Activated CD8-positive, alpha-beta memory T cell treated with anti-CD3 and anti-CD28 coated beads, Interleukin-2, amount 50 U/mL, for 24 hours (primary cell): Measurements from ENCODE around the gene CELF2.

Experiments used
- DNase-seq: peaks from one replicate; pipeline ENCODE4 v3.0.0-alpha.2; 2020; ENCODE audit errors: extremely low read depth

The CELF2 gene

DNA sequence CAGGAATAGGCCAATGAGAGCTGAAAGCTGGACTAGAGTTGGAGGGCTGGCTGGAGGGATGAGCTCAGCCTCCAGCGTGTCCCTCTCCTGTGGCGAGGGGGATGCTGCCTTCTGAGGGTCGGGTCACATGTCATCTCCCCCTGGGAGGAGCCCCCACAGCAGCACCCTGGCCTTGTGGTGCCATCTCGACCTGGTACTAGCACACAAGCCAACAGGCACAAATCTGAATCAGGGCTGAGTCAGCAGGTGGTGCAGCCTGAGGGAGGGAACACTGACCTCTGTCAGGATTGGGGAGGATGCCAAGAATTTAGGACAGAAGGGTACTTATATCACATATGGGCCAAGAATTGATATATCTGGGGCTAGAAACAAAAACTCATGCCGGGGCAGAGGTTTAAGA lies 280.4 kb downstream of the CELF2 start:
- DNase-seq, result no peak

GRCh38 chr10:11299125-11299524 lies 281.5 kb downstream of the CELF2 start:
- DNase-seq, result no peak

- no peak for DNase-seq
Observed at GRCh38 chr10:11300026-11300425, 282.4 kb downstream of the CELF2 start.

DNA sequence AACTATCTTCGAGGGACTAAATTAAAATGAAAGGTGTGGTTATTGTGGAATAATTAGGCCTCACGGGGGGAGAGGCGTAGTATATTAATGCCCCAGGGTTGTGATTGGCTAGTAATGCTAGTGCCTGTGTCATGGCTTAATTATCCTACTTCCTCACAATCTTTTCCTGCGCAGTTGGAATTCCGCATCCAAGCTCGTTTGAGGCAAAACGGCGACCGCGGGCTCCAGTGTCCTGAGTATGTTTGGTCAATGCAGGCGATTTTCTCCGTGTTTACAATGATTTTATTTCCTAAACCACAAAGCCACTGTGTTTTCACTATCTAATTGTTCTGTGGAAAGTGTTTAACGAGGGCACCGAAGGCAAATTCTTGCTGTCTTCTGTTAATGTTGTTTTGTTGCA lies 282.9 kb downstream of the CELF2 start:
- DNase-seq, result no peak

DNA sequence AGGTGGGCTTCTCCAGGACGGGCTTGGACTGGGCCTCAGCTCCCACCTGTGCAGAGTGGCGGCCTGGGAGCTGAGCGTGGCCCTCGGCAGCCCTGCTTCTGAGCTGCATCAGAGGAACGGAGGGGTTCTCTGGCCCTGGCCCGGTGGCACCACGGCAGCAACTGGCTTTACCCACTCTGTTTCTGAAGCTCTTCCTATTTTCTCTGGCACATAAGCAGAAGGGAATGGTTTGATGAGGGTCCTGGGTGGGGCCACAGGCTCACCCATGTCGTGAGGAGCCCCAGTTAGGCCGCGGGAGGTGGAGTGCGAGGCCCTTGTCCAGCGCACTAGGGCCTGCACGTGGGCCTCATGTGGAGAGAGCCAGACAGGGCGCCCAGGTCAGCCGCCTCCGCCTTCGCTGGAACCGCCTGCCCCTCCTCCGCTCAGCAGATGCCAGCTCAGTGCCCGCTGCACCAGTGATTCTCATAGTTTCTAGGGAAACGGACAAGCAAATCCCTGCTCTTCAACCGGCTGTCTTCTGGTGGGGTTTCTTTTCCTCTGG lies 284.0 kb downstream of the CELF2 start:
- no peak for DNase-seq

DNA sequence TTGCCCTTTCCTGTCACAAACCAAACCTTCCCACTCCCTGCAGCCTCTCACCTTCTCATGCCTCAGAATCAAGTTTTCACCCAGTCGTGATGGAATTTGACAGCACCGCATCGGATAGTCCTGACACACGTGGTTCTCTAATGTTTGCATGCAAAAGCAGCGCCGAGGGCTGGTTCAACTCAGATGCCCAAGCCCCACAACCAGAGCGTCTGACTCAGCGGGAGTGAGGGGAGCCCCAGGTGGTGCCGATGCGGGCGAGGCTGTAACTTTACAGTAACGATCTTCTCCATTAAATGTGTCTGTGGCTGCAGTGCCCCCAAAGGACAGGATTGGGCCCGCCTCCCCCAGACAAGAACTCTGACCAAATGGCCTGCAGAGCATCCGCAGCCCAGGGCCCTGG lies 284.5 kb downstream of the CELF2 start:
- DNase-seq, result no peak

- DNase-seq, result no peak
Observed at GRCh38 chr10:11303361-11304170, 285.9 kb downstream of the CELF2 start.

DNA sequence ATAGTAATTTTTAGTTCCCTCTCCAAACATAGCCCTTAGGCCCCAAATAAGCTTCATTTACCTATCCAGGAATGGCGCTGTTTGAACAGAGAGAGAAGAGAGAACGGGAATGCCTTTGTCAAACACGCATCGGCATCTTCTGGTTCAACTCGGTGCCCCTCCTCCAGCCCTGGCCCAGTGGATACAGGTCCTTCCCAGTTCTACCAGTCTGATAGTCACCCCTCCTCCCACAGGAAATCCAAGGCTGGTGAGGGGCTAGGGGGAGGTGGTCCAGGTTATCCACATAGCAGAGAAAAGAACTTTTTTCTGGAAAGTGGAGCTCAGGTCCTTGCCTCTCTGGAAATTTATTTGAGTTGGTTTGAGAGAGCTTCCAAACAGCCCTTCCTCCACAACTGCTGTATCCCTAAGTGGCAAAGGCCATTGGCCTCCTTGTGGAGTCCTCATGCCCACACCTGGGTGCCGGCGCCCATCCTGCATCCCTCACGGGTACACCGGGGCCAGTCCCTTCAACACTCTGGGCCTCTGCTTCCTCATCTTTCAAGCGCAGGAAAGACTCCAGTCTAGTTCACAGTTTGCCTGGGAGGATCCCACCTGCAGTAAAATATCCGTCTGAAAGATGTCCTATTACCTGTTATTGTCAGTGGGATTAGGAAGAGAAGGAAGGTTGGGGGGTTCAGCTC lies 287.4 kb downstream of the CELF2 start:
- no peak for DNase-seq

GRCh38 chr10:11305825-11306593 lies 288.3 kb downstream of the CELF2 start:
- DNase-seq, result no peak

- no peak for DNase-seq
Observed at GRCh38 chr10:11307004-11307403, 289.3 kb downstream of the CELF2 start.

- no peak for DNase-seq
Observed at GRCh38 chr10:11307937-11308336, 290.3 kb downstream of the CELF2 start.

- DNase-seq, result no peak
Observed at GRCh38 chr10:11311027-11311426, 293.4 kb downstream of the CELF2 start.

- no peak for DNase-seq
Observed at GRCh38 chr10:11313463-11313862, 295.8 kb downstream of the CELF2 start.

DNA sequence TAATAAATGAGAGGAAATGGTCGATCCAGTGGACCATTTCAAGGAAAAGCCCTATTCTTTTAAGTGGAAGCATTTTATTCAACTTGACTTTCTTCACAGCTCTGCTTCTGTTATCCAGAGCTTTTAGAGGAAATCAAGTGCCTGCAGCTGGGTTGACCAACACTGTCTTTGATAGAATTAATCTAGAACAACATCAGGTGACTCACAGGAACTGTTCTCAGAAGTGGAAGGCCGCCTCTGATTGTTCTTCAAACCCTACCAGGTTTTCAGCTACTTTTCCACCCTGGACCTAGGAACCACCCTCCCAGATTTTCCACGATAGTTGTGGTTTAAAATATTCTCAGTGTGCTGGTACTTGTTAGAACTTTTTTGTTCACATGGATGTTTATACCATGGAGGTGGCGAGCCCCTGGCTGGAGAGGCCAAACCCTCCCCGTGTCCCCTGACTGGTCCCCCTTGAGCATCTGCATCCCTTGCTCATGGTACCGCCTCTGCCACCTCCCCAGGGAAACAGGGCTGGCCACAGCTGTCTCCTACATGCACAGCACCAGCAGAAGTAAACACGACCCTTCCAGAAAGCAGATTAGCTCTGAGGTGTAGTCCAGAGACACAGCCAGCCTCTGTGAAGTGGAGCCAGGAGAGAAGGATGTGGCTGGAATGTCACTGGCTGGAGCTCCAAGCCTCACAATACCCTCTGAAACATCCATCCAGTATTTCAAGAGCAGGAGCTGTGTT lies 300.4 kb downstream of the CELF2 start:
- DNase-seq, result no peak

- DNase-seq, result no peak
Observed at GRCh38 chr10:11318826-11319598, 301.3 kb downstream of the CELF2 start.

DNA sequence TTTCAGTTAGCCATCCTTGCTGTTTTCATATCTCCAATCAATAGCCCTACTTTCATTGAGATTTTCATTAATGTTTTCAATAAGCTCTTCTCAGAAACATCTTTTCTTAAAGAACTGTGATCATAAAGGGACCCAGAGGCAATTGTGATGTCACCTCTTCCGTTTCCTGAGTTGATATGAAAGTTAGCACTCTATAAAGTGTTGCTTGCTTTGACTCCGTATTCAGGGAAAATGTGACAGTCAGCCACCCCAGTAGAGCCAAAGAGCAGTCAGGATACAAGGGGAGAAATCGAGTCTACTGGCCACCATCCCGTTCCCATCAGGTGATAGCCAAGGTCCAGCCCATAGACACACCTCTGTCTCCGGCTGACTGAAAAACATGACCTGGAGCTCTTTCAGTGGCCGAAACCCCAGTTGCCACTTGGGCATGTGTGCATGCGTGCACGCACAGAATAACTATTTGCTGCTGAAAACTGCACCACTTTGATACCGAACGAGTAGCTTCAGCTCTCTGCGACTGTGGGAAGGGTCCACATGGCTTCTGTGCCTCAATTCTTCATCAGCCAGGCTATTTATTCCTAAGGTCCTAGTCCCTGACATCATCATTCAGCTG lies 302.4 kb downstream of the CELF2 start:
- DNase-seq, result no peak

DNA sequence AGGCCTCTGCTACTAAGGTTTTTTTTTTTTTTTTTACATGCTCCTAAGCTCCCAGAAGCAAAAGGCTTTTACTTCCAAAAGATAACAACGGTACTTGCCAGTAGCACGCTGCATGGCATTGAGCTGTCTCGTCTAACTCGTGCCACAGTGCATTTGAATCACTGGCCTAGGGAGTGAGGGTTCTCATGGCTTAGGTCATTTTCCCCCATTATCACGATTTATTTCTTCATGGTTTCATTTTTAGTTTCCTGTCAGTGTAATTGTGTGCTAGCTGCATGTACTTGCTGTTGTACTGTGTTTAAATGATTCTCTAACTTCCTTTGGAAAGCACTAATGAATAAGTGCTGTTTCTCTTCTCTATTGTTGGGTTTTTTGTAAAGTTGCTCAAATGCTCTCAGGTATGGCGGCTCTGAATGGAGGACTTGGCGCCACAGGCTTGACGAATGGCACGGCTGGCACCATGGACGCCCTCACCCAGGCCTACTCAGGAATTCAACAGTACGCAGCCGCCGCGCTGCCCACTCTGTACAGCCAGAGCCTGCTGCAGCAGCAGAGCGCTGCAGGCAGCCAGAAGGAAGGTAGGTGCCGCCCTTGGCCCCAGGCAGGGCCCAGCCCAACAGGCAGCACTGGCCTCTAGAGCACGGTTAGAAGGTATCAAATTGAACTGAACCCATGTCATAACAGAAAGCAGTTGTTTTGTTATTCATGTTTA lies 303.3 kb downstream of the CELF2 start:
- no peak for DNase-seq

DNA sequence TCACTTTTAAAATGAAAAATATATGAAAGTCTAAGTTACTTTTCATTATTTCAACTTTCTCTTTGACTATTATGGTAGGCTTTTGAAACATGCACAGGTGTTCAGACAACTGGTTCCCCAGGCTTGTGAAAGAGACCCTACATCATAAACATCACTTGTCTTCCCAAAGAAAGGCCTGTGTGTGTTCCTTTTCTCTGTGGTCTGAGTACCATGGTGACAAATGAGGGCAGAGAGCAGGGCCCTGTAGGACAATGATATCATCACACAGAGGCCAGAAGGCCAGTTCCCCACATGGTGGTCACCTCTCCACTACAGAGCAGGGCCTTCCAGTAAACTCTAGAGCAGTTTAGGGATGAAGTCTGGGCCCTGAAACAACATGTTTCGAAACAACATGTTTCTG lies 305.0 kb downstream of the CELF2 start:
- DNase-seq, result no peak

DNA sequence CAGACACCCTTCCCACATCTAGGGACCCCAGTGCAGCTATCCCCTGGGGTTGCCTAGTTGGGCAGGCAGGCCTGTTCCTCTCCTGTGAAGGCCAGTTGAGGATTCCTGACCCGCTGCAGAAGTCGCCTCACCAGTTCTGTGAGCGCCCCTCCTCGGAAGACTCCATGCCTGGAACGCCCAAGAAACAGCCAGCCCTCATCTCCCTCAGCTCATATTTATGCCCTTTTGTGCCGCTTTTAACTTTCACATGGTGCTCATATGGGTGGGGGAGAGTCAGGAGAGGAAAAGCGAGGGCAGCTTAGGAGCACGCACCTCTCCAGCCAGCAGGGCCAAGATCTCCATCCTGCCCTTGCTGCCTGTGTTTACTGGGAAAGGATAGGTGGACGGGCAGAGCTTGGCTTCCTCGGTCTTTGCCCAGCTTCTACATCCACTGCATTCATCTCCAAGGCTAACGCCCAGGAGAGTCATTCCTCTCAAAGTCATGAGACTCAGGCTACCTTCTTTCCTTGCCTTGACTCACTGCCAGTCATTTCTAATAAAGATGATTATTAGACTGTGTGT lies 307.2 kb downstream of the CELF2 start:
- DNase-seq, result no peak
